HG02981 (cell line): ENCODE measurements around the gene EIPR1.

Experiments
- ATAC-seq: cut with Tn5 transposase; IDR thresholded peaks from one replicate; pipeline ENCODE4 v1.9.1; 2021; ENCODE audit warnings: mild to moderate bottlenecking, moderate library complexity; ENCODE audit not compliant: unreplicated experiment

EIPR1 gene

DNA sequence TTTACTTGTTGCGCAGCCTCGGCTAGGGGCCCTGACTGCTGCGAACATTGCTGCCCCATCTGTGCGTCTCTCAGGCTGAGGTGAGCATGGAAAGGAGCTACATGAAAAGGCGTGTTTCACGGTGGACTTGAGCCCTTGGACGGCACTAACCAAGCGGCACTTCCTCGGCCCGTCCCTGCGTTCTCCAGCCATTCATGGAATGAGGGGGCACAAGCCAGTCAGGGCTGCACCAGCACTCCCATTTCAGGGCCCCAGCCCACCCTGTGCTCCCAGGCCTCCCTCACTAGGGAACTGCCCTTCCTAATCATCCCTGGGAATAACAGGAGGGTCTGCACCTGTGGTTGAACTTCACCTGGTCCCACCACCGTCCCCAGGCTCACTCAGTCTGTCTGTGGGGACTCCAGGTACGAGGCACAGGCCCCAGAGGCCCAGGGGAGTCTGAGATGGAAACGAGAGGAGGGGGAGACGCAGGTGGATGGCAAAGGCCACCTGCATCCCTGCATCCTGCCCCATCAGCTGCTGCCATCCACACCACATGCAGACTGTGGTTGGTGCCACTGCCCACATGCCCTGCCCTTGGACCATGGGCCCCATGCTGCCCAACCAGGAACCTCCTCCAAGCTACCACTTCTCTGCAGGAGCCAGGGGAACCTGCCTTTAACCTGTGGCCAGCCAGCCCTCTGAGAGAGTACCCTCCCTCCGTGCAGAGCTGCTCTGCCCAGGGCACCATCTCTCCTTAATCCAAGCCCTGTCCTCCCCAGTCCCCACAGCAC lies 99.7 kb downstream of the EIPR1 start:
- ATAC-seq: no peak

GRCh38 chr2:3277050-3277747 lies 100.4 kb downstream of the EIPR1 start:
- ATAC-seq: no peak

- no peak for ATAC-seq
Observed at GRCh38 chr2:3272761-3273160, 104.9 kb downstream of the EIPR1 start.

DNA sequence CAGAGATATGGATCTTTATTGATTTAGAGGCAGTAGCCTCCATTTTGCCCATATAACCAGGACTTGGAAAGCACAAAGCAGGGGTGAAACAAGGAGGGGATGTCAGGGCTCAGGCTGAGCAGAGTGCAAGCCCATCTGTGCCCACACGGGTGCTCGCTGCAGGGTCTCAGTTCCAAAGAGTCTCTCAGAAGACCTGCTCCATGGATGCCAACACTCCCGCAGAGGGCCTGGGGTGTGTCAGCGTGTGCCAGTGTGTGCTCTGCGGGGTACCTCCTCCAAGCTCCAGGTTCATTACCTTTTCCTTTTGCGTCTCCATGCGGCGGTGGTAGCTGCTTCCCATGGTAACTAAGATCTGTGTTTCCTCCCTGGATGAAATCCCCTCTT lies 107.5 kb downstream of the EIPR1 start:
- ATAC-seq: no peak

- ATAC-seq: no peak
Observed at GRCh38 chr2:3269425-3270094, 108.1 kb downstream of the EIPR1 start.

- ATAC-seq: no peak
Observed at GRCh38 chr2:3268705-3269029, 109.0 kb downstream of the EIPR1 start.

- no peak for ATAC-seq
Observed at GRCh38 chr2:3267869-3268704, 109.5 kb downstream of the EIPR1 start.

GRCh38 chr2:3266925-3267867 lies 110.4 kb downstream of the EIPR1 start:
- ATAC-seq: no peak

GRCh38 chr2:3265981-3266924 lies 111.4 kb downstream of the EIPR1 start:
- no peak for ATAC-seq

- no peak for ATAC-seq
Observed at GRCh38 chr2:3265471-3265870, 112.1 kb downstream of the EIPR1 start.

GRCh38 chr2:3264010-3264744 lies 113.4 kb downstream of the EIPR1 start:
- ATAC-seq: no peak

- no peak for ATAC-seq
Observed at GRCh38 chr2:3263487-3263886, 114.1 kb downstream of the EIPR1 start.

- ATAC-seq: no peak
Observed at GRCh38 chr2:3262437-3263388, 114.9 kb downstream of the EIPR1 start.

DNA sequence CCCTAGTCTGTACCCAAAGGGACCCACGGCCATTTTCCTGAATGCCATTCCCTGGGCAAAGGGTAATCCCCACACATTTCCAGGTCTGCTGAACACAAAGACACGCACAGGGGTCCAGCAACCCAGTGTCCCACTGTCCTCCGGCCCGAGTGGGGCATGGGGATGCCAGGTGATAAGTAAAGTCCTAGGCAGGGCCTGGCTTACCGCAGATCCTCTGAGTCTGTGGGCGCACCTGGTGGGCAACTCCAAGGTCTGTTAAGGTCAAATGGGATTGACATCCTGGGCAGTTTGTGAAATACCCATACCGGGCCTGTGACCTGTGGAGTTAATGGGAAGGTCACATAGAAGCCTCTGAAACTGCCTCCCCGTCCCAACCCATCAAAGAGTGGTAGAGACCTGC lies 116.1 kb downstream of the EIPR1 start:
- no peak for ATAC-seq

- ATAC-seq: no peak
Observed at GRCh38 chr2:3260959-3261358, 116.7 kb downstream of the EIPR1 start.

GRCh38 chr2:3257826-3258225 lies 119.8 kb downstream of the EIPR1 start:
- no peak for ATAC-seq

DNA sequence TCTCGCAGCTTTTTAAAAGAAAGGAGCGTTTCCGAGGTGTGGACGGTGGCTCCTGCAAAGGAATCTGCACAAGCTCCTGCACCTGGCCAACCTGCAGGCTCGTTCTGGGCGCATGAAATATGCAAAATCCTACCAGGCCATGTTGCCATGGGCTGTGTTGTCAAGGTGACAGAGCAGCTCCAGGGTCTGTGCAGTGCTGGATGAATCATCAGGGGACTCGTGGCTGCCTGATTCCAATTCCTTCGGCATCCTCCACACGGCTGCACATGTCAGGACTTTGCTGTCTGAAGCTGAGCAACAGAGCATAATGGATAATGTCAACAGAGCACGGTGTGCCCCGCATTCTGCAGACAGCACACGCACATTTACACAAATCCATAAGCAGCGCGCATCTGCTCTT lies 120.5 kb downstream of the EIPR1 start:
- ATAC-seq: no peak
